GM12873 (cell line): ENCODE results near the gene HACD3.

ENCODE experiments used
- TF ChIP-seq, protein P1 (sequence below): IDR thresholded peaks from 2 replicates; pipeline ENCODE4 v1.5.1; 2012; ENCODE audit warnings: low read depth, mild to moderate bottlenecking, moderate library complexity, low read length, control low read depth; ENCODE audit not compliant: insufficient read depth; ENCODE audit errors: missing control alignments

The HACD3 gene

GRCh38 chr15:65550681-65551098 is 20.4 kb downstream of the HACD3 start:
- TF ChIP-seq, protein P1, sequence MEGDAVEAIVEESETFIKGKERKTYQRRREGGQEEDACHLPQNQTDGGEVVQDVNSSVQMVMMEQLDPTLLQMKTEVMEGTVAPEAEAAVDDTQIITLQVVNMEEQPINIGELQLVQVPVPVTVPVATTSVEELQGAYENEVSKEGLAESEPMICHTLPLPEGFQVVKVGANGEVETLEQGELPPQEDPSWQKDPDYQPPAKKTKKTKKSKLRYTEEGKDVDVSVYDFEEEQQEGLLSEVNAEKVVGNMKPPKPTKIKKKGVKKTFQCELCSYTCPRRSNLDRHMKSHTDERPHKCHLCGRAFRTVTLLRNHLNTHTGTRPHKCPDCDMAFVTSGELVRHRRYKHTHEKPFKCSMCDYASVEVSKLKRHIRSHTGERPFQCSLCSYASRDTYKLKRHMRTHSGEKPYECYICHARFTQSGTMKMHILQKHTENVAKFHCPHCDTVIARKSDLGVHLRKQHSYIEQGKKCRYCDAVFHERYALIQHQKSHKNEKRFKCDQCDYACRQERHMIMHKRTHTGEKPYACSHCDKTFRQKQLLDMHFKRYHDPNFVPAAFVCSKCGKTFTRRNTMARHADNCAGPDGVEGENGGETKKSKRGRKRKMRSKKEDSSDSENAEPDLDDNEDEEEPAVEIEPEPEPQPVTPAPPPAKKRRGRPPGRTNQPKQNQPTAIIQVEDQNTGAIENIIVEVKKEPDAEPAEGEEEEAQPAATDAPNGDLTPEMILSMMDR = no peak

- TF ChIP-seq, protein P1 = no peak
These were observed 20.9 kb downstream of the HACD3 start for GRCh38 chr15:65551183-65551582.

- TF ChIP-seq, protein P1 = no peak
These were observed 23.4 kb downstream of the HACD3 start for GRCh38 chr15:65553691-65554090.

- TF ChIP-seq, protein P1 = no peak
These were observed 26.4 kb downstream of the HACD3 start for GRCh38 chr15:65556622-65557021.

DNA sequence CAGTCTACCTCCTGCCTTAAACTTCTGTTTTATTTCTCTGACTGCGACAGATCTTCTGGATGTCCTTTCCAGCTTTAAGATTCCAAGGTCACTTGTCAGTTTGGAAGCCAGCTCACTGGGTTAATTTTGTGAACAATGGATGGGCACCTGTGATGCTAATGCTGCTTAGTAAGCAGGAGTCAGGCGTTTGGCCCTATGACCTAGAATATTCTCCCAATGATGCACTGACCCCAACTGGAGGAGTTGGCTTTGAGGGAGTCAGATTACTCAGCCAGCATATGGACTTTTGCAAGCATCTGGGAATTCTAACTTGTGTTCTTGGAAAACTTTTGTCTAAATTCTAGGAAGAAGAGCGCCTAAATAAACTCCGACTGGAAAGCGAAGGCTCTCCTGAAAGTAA is 28.1 kb downstream of the HACD3 start:
- TF ChIP-seq, protein P1 = no peak

DNA sequence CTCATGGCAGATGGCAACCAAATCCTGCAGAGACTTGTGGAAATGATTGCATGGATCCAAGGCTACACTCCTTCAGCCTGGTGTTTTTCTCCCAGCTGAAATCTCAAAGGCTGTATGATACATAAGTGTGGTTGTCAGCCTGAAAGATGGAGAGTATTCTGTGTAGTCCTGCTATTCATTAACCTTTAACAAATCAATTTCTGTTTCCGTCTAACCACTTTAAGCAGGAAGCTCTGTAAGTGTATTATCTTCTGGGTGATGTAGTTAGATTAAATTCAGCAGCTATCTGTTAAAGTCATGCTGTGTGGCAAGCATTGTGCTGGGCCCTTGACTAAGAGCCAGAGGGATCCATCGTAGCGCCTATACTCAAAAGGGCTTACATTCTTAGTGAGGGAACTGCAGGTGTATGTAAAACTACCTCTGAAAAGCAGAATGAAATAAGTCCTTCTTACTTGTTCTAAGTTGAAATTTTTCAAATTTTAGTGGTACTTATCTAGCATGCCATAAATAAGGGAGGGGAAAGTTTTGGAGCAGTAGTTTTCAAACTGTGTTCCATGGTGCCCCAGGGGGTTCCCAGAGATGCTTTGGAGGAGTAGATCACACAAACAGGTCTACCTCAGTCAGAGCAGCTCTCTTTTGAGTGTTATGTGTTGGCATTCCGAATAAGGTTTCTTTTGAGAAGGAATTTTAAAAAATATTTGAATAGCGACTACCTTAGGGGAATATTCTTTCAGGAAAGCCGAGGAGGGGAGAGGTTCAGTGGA is 28.9 kb downstream of the HACD3 start:
- TF ChIP-seq, protein P1 = no peak

DNA sequence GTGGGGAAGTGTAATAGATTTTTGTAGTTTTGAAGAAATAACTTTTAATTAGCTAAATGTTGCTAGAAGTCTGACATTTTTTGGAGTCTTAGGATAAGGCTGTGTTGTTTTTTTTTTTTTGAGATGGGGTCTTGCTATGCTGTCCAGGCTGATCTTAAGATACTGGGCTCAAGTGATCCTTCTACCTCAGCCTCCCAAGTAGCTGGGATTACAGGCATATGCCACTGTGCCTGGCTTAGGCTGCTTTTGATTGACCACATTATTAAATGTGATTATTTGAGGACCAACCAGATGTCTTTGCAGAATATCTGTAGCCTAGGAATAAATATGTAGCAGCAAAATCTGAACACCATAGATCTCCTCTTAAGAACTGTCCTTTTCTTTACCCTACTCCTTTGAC is 29.7 kb downstream of the HACD3 start:
- TF ChIP-seq, protein P1 = no peak
